OCI-LY1 (cell line): ENCODE data around the gene ANO3.

Experiments used
- H2AFZ ChIP-seq: fragments of 200-600 bp; sonication (generic), shearing (Covaris generic); 2 replicates; pipeline ENCODE4 v1.6.0; 2014; ENCODE audit warnings: antibody characterized with exemption, mild to moderate bottlenecking, low read length
- H3F3A ChIP-seq: fragments of 200-600 bp; sonication (generic), shearing (Covaris generic); 2 replicates; pipeline ENCODE4 v1.6.0; 2014; ENCODE audit warnings: mild to moderate bottlenecking, antibody characterized with exemption, low read length, moderate library complexity; ENCODE audit not compliant: insufficient read depth
- H3K27ac ChIP-seq: fragments of 200-600 bp; sonication (generic); 2 replicates; pipeline ENCODE4 v1.5.1; 2014; ENCODE audit warnings: low read length, mixed run types, mild to moderate bottlenecking, low read depth; ENCODE audit not compliant: poor library complexity, severe bottlenecking
- H3K27me3 ChIP-seq: fragments of 200-600 bp; sonication (generic); 2 replicates; pipeline ENCODE4 v1.6.0; 2014; ENCODE audit warnings: antibody characterized with exemption, mild to moderate bottlenecking, low read length, moderate library complexity; ENCODE audit not compliant: insufficient read depth
- H3K36me3 ChIP-seq: fragments of 200-600 bp; sonication (generic); 2 replicates; pipeline ENCODE4 v1.6.1; 2014; ENCODE audit warnings: mild to moderate bottlenecking, antibody characterized with exemption, low read length, moderate library complexity, mixed read lengths; ENCODE audit not compliant: insufficient read depth
- H3K4me1 ChIP-seq: fragments of 200-600 bp; sonication (generic); 2 replicates; pipeline ENCODE4 v1.5.1; 2014; ENCODE audit warnings: mild to moderate bottlenecking, low read length, moderate library complexity; ENCODE audit not compliant: insufficient read depth, severe bottlenecking
- H3K4me2 ChIP-seq: fragments of 200-600 bp; sonication (generic), shearing (Covaris generic); 2 replicates; pipeline ENCODE4 v1.6.1; 2014; ENCODE audit warnings: low read length
- H3K4me3 ChIP-seq: fragments of 200-600 bp; sonication (generic); 2 replicates; pipeline ENCODE4 v1.5.1; 2014; ENCODE audit warnings: low read length, low read depth, mild to moderate bottlenecking, mixed read lengths; ENCODE audit not compliant: poor library complexity, severe bottlenecking
- H3K79me2 ChIP-seq: fragments of 200-600 bp; shearing (Covaris generic); 2 replicates; pipeline ENCODE4 v1.6.1; 2016; ENCODE audit warnings: mixed run types, low read length, mixed read lengths; ENCODE audit not compliant: insufficient read depth
- H3K9ac ChIP-seq: fragments of 200-600 bp; sonication (generic), shearing (Covaris generic); 2 replicates; pipeline ENCODE4 v1.6.1; 2014; ENCODE audit warnings: mild to moderate bottlenecking, low read length, mixed read lengths
- H3K9me2 ChIP-seq: fragments of 200-600 bp; sonication (generic), shearing (Covaris generic); 2 replicates; pipeline ENCODE4 v1.6.1; 2014; ENCODE audit warnings: low read depth, mild to moderate bottlenecking, low read length, mixed read lengths
- H3K9me3 ChIP-seq: fragments of 200-600 bp; shearing (Covaris generic); 2 replicates; pipeline ENCODE4 v1.6.1; 2014; ENCODE audit warnings: low read length, mixed read lengths
- H4K20me1 ChIP-seq: fragments of 200-600 bp; sonication (generic), shearing (Covaris generic); 2 replicates; pipeline ENCODE4 v1.6.0; 2016; ENCODE audit warnings: mild to moderate bottlenecking, low read length; ENCODE audit not compliant: insufficient read depth
- CTCF ChIP-seq: fragments of 200-600 bp; sonication (generic), shearing (Covaris generic); IDR thresholded peaks from 2 replicates; pipeline ENCODE4 v1.5.1; 2017; ENCODE audit warnings: mild to moderate bottlenecking, antibody characterized with exemption, low read length, moderate library complexity, mixed read lengths
- EZH2 ChIP-seq: fragments of 200-600 bp; sonication (generic), shearing (Covaris generic); IDR thresholded peaks from 2 replicates; pipeline ENCODE4 v1.8.0; 2017; ENCODE audit warnings: borderline replicate concordance, mixed run types, mild to moderate bottlenecking, antibody characterized with exemption, low read length, moderate library complexity, mixed read lengths

ANO3 gene

GRCh38 chr11:26359055-26359454 lies 27.1 kb downstream of the ANO3 start:
- H3K9me3 ChIP-seq = no peaks in the 10 kb centered on the region
- H3K36me3 ChIP-seq = no peaks in the 10 kb centered on the region
- H3K9ac ChIP-seq = no peak overlapping the region

GRCh38 chr11:26365284-26365683 lies 33.4 kb downstream of the ANO3 start:
- Histone ChIP-seq H3F3A (no peaks in the 10 kb centered on the region), H3K79me2 (no peaks in the 10 kb centered on the region), H4K20me1 (no peaks in the 10 kb centered on the region), H3K9me2 (no peaks in the 10 kb centered on the region), H3K4me3 (no peak overlapping the region), H3K9ac (no peak overlapping the region), H3K4me1 (no peaks in the 10 kb centered on the region), H3K27me3 (no peaks in the 10 kb centered on the region), H3K27ac (no peak overlapping the region), H2AFZ (no peak overlapping the region), H3K36me3 (no peaks in the 10 kb centered on the region), H3K4me2 (no peak overlapping the region), H3K9me3 (0 out of 2 replicates have a peak, but pooled peaks cover 3% of the 10 kb centered on the region)
- TF ChIP-seq CTCF = no peak
- TF ChIP-seq EZH2 = no peak

More at GRCh38 chr11:26359055-26359454, 27.1 kb downstream of the ANO3 start:
- no peaks in the 10 kb centered on the region for H3K9me2 ChIP-seq
- H3K27ac ChIP-seq = no peak overlapping the region
- no peaks in the 10 kb centered on the region for H3K4me1 ChIP-seq
- H3K27me3 ChIP-seq = no peaks in the 10 kb centered on the region
- no peak overlapping the region for H3K4me2 ChIP-seq
- H4K20me1 ChIP-seq = no peaks in the 10 kb centered on the region
- H3F3A ChIP-seq = no peaks in the 10 kb centered on the region
- no peak for TF ChIP-seq CTCF
- TF ChIP-seq EZH2 = no peak
- no peak overlapping the region for H2AFZ ChIP-seq
- H3K4me3 ChIP-seq = no peak overlapping the region
- H3K79me2 ChIP-seq = no peaks in the 10 kb centered on the region

- Histone ChIP-seq H3K4me3 (no peak overlapping the region), H3K4me1 (no peaks in the 10 kb centered on the region), H3K9ac (no peak overlapping the region), H3K9me2 (no peaks in the 10 kb centered on the region), H3F3A (no peaks in the 10 kb centered on the region), H3K79me2 (no peaks in the 10 kb centered on the region), H3K27ac (no peak overlapping the region), H4K20me1 (no peaks in the 10 kb centered on the region), H3K9me3 (no peaks in the 10 kb centered on the region), H3K36me3 (no peaks in the 10 kb centered on the region), H3K4me2 (no peak overlapping the region), H3K27me3 (no peaks in the 10 kb centered on the region), H2AFZ (no peak overlapping the region)
- TF ChIP-seq CTCF = no peak
- TF ChIP-seq EZH2 = no peak
Measured at GRCh38 chr11:26377619-26378018, 45.7 kb downstream of the ANO3 start.
